Embryonic facial prominence (tissue), 1 donor: ENCODE data around the gene RRP1.

Experiments
- DNase-seq: peaks from one replicate; pipeline ENCODE4 v3.0.0-alpha.2; 2016; ENCODE audit errors: extremely low spot score

The RRP1 gene

DNA sequence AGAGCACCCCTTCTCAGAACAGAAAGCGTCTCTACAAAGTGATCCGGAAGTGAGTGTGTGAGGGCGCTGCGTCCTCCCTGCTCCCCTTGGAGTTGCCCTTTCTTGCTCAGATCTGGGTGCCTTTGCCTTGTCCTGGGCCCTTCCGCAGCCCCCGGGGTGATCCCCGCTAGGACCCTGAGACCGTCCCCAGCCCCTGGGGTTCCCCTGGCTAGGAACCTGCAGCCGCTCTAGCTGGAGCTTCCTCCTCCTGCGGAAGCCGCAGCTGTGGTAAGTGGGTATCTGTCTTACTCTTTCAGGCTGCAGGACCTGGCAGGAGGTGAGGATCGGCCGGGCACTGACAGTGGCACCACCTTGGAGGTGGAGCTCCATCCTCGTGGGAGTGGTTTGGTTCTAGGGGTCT, 11.2 kb downstream of the RRP1 start:
- no peak for DNase-seq

DNA sequence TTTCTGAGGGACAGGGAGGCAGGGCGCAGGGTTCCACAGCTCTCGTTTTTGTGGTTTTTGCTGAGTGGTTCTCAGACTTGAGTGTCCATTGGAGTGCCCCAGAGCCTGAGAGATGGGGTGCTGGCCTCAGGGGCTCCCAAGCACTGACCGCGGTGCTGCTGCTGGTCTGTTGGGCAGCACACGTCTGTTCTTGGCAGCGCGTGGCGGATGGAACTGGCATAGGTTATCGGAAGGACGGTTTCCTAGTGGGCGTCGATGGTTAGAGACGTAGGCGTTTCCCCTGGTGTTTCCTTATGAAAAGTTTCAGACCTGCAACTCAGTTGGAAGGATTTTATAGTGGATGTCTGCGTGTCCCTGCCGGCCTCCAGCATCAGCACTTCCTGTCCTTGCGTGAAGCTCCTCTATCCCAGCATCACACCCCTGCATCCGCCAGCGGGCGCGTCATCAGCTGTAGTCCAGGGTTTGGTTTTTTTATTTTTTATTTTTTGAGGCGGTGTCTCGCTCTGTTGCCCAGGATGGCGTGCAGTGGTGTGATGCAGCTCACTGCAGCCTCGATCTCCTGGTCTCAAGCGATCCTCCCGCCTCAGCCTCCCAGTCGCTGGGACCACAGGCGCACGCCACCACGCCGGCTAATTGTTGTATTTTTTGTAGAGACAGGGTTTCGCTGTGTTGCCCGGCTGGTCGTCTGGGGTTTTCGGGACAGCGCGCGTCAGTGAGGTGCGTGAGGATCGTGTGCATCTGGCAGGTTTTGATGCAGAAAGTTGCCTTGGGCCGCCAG, 11.8 kb downstream of the RRP1 start:
- no peak for DNase-seq

DNA sequence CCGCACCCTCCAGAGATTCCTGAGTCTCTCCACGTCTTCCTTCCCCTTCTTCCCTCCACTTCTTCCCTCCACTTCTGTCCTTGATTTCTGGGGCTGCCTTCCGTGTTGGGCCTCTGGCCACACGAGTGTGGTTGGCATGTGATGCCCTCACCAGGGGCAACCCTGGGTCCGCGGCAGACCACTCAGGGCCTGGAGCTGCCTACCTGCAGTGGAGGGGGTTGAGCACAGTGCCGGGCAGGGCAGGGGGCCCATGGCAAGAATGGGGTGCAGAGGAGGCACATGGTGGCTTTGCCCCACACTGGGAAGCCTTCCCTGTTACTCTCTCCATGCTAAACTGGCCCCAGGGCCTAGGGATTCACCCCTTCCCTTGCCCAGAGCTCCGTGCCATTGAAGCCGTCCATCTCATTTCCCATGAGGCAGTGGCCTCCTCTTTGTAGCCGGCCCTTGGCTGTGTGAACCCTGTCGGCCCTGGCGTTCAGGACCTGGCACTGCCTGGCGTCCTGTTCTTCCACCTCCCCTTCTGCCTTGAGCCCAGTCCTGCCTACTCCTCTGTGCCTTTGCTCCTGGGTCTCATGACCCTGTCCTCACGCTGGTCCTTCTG, 13.4 kb downstream of the RRP1 start:
- no peak for DNase-seq

DNA sequence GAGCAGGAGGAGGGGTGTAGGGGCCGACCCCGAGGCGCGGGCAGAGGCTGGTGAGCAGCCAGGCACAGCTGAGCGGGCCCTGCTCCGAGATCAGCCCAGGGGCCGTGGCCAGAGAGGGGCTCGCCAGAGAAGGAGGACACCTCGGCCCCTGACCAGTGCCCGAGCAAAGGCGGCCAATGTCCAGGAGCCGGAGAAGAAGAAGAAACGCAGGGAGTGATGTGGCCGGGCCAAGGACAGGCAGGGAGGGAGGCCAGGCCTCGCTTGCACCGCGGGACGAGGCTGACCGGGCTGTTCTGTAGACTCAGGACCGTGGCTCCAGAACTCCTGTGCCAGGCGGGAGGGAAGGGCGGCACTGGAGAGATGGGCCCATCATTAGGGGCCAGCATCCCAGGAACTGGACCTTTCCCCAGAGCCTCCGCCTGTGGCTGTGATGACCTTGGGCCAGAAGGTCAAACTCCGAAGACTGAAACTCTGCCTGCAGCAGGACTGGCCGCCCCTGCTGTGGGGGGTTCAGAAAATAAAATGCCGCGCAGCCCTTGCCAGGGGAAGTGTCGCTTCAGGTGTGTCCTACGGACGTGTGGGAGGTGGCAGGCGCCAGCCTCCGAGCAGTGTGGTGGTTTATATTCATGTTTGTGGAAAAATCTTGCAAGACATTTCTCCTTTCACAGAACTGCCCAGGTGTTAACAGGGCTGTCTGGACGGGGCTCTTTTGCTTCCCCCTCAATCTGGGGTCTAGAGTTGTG, 14.4 kb downstream of the RRP1 start:
- no peak for DNase-seq

DNA sequence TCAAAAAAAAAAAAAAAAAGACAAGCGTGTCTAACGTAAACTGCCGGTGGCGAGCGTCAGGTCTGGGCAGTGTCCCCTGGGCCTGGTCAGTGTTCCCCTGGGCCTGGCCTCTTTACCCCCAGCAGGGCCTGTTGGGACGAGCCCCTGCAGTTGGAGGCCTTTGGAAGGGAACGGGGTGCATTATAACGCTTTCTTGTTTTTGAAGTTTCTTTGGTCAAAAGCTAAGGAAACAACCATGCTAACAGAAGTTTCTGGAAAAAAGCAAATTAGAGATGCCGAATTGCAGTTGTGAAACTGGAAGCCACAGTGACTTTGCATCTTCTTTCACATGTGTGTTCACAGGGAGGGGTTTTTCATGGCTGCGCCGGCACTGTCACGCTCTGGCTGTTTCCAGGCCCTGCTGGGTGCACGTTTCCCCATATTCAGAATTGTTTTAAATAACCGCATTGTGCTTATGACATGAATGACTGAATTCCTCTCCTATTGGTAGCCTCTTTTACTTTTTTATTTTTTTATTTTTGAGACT, 16.0 kb downstream of the RRP1 start:
- DNase-seq: no peak

DNA sequence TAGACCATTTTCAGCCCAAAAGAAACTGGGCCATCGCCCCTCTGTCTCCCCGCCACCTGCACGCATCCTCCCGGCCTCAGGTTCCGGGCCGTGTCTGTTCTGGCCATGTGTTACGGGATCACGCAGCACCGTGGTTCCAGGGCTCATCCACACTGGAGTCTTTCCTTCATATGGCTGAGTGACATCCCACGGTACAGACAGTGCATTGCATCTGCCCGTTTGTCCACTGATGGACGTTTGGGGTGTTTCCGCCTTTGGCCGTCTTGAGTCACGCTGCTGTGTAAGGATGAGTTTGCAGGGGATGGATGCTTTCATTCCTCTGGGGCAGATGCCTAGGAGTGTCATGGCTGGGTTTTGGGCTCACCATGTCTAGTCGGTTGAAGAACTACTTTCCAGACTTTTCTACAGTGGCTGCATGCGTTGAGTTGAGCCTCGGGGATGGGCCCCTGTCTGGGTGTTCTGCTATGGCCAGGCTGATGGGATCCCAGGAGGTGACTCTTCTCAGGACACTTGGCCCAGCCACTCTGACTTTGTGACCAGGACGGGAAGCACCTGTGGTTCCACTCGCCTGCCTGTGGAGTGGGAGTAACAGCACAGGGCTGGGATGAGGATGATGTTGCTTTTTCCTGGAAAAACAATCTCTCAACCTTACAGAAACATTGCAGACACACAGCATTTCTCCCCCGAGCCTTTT, 16.8 kb downstream of the RRP1 start:
- DNase-seq: no peak

DNA sequence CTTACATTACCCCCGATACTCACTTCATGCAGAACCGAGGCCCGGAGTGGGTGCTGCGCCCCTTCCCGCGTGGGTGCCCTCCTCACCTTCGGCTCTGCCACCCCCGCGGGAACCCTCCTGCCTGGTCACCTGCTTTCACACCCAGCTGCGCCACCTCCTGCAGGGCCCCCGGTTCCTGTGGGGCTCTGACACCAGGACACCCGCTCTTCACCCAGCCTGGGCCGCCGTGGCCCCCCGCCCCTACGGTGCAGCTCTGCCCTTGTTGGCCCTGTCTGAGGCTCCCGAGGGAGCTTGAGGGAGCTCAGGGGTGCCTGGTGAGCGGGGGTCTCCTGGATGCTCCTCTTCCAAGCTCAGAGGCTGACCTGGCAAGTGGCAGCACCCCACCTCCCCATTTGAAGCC, 19.0 kb downstream of the RRP1 start:
- no peak for DNase-seq

DNA sequence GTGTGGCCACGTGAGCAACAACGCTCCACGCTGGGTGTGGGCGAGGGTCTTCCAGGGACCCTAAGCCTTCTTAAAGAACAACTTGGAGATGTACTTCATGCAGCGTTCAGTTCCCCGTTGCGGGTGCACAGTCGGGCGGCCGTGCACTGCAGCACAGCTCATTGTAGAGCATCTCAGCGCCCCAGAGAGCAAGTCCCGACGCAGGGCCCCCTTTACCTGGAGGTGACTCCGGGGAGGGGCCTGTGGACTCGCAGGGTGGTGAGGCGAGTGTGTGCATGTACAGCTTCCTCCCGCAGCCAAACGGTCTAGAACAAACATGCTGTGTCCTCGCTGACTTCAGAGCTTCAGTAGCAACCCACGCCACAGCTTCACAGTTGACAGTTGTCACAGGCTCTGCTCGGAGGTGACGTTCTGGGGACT, 19.5 kb downstream of the RRP1 start:
- no peak for DNase-seq

DNA sequence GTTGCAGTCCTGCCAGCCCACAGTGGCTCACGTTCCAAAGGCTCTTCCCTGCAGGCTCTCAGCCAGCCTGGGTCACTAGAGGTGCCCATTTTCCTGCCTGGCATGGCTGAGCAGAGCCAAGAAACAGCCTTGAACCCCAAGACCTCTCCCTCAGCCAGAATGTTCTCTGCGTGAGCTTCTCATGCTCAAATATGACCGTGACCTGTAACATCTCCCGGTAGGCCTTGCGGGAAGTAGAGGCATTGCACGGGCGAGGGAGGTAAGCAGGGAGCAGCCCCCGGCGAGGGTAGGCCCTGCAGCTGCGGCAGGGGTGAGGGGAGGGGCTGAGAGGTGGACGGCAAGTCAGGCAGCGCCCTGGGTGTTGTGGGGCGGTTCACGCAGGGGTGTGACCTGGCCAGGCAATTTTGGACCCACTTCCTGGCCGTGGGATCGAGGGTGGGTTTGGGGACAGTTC, 20.0 kb downstream of the RRP1 start:
- DNase-seq: no peak

DNA sequence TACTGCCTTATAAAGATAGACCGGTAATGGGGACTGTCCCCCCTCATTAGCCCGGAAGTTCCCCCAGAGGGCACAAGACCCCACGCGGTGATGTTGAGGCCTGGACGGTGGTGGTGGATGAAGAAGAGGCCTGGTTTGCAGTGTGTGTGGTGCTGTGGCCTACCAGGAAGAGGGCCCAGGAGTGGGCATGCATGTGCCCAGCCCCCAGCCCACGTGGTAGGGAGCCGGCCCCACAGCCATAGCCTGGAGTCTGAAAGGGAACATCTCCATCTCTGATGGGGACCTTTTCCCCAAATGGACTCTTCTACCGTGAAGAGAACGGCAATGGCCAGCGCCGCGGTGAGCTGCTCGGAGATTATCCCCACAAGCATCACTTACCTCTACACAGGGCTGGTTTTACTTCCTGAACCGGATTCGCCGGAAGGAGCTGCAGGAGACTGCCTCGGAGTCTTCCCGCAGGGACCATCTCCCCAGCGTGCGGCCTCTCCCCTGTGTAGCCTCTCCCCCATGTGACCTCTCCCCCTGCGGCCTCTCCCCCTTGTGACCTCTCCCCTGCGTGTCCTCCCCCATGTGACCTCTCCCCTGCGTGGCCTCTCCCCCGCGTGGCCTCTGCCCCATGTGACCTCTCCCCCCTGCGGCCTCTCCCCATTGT, 20.6 kb downstream of the RRP1 start:
- DNase-seq: no peak

DNA sequence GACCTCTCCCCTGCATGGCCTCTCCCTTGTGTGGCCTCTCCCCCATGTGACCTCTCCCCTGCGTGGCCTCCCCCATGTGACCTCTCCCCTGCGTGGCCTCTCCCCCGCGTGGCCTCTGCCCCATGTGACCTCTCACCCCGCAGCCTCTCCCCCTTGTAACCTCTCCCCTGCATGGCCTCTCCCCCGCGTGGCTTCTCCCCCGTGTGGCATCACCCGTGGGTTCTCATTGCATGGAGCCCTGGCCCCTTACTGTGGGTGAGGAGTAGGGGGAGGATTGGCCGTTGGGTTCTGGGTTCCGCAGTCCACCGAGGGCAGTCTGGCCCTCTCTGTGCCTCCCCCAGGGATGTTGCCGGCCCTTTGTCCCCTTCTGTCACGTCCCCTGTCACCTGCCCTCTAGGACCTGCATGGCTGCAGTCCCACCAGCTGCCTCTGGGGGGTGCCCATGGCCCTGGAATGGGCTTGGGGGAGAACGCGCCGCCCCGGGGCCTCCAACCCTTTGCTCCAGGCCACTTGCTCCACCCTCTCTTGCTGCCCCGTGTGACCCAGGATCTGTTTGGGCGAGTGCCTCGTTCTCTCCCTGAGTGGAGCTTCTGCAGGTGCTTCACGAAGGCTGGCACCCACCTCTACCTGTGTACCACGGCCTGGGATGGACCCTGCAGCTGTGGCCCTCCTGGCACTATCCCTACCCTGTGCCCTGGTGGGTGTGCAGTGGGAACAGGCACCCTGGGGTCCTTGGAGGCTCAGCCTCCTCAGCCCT, 21.3 kb downstream of the RRP1 start:
- DNase-seq: no peak

DNA sequence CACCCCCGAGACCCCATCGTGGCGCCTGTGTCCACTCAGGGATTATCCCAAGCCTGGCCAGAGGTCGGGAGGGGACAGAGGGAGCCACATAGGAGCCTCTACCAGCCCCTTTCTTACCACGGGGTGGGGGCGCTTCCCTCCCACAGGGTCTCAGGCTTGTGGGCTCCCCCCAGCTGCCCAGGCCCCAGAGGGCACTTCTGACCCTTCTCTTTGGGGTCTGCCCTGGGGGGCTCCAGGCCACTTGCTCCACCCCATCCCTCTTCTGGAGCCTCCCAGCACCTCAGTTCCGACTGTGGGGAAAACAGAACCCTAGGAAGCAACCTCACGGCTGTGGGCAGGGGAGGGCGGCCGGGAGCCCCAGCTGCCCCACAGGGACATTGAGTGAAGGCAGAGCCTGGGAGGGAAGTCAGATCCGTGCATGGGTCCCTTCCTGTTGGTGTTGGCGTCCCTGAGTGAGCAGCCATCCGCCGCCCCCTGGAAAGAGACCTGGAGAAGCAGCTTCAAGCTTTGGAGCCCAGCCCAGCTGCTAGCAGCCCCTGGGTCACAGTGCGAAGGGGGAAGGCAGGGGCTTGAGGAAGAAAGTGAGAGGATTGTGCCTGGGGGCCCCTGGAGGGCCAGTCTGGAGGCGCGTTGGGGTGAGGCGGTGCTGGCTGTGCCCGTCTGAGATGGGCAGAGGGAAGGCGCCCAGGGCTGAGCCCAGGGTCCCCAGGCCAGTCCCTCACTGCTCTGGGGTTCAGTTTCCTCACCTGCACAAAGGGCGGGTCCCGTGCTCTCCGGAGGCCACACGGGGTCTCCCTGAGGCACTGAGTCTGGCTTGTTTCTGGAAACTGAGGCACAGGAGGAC, 22.1 kb downstream of the RRP1 start:
- DNase-seq: no peak

DNA sequence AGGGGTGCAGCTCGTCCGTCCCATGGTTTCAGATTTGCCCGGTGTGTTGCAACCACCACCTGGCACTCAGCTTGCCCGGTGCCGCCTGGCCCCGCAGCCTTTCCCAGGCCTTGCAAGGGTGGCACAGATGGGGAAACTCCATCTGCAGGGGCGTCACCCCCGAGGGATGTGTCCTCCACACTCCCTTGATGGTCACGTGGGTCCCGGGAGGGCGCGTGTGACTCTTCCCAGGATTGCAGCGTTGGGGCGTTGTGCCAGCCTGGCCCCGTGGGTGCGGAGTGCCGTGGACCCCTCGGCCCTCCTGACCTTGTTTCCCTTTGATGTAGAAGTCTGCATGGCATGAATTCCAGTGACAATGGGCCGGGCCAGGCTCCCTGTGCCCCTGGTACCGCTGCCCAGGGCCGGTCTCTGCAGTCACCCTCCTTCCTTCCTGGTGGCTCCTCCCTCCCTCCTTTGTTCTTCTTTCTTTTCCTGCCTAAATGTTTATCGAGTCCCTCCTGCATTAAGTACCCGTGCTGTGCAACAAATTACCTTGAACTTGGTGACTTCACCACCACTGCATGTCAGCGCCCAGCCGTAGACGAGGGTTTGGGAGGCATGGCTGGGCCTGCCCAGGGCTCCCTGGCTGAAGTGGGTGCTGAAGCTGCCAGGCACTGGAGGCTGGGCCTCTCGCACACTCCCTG, 22.9 kb downstream of the RRP1 start:
- DNase-seq: no peak

DNA sequence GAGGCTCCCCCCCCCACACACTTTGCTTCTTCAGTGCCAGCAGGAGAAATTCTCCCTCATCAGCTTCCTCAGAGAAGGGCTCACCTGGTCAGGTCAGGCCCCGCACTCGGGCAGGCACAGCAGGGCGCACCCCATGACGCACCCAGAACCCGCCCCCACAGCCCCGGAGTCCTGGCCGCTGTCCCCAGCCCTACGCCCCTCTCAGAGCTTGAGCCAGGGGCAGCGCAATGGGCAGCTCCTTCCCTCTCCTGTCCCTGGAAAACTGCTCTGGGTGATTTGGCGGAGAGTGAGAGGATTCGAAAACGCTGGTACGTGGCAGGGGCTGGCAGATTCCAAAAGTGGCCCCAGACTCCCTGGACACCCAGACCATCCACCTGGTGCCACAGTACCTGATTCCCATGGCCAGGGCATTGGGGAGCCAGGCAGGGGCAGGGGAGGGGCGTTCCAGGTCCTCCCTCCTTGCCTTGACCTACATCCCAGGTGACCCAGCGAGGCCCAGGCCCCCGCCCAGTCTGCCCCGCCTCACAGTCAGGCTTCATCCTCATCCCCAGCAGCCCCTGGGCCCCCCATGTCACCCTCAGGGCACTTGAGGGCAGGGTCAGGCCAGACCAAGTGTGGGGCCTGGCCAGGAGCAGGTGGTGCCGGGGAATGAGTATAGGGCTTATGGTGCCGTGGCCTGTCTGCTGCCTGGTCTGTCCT, 23.7 kb downstream of the RRP1 start:
- no peak for DNase-seq

DNA sequence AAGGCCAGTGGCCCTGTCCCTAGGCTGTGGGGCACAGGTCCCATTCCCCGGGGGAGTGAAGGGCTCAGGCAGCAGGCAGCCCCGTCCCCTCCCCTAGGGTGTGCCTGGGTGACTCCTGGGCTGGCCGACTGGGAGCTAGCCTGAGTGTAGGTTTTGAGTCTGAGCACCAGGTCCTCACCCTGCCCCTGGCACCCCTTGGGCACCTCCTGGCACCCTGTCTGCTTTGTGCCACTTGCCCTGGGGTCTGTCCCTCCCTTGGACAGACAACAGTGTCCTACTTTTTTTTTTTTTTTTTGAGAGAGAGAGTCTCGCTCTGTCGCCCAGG, 24.2 kb downstream of the RRP1 start:
- no peak for DNase-seq

DNA sequence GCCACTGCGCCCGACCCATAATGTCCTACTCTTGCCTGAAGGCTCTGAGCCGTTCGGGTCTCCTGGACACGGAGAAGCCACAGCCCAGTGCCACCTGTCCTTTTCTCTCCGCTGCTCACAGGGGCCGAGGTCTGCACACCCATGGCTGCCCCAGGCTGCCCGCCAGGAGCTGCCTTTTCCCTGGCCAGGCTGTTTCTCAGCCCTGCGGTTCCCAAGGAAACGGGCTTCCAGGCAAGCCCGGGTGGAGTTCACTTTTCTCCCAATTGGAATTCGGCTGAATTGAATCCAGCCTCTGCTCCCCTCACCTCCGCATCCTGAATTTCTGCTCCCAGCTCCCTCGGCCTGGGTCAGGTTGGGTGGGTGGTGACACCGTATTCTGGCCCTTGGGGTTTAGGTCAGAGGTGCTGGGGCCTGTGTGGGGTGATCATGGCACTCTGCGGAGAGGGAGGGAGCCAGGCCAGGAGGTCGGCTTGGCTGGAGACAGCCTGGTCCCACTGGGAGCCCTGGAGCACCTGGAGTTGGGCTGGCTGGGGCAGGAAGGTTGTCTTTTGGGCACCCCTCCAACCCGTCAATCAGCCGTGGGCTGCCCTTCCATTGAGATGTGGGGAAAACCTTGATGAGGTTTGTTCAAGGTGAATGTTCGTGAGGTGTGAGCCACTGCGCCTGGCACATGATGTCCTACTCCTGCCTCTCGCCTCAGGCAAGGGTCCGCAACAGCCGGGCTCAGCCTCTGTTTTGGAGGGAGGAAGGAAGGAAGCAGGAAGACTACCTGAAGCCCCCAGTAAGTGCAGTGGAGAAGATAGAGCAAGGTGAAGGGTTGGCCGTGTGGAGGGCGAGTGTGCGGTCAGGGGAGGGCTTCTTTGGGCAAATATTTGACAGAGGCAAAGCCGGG, 25.1 kb downstream of the RRP1 start:
- DNase-seq: no peak

DNA sequence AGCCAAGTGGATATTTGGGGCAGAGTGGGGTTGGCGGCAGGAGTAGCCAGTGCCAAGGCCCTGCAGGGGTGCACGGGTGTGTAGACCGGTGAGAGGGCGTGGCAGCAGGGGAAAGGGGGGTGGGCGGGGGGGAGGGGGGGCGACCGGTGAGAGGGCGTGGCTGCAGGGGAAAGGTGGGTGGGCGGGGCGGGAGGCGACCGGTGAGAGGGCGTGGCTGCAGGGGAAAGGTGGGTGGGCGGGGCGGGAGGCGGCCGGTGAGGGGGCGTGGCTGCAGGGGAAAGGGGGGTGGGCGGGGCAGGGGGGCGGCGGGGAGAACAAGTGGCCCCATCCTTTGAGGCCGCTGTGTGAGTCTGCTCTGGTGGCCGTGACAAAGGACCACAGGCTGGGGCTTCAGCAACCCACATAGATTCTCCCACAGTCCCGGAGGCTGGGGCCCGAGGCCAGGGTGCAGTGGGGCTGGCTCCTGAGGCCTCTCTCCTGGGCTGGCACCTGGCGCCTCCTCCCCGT, 25.8 kb downstream of the RRP1 start:
- no peak for DNase-seq

DNA sequence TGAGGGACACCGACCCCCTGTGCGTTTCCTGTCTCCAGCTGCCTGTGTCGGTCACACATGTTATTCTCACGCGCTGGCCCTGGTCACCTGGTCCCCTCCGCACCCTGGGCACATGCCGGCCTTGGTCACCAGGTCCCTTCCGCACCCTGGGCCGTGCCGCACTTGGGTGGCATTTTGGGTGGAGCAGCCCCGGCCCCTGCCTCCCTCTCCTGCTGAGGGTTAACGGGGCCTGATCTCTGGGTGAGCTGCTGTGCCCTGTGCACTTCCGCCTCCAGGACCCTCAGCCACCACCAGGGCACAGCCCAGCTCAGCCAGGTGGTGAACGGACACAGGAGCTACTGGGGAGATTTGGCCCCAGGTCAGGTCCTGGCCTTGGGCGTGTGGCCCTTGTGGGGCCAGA, 26.6 kb downstream of the RRP1 start:
- no peak for DNase-seq
